ENCODE data around the gene UBAP2L. TPM values are rescaled to one million over a fixed set of nuclear protein-coding genes. Genes with fewer than 3 reads are reported as not detected.

The UBAP2L gene
- total and polyA plus RNA-seq, 10 of the 15 experiments (the other 5 are each of a cell fraction or from before 2014, with no cell fraction given): 49.9 to 198 (median 152) TPM

DNA sequence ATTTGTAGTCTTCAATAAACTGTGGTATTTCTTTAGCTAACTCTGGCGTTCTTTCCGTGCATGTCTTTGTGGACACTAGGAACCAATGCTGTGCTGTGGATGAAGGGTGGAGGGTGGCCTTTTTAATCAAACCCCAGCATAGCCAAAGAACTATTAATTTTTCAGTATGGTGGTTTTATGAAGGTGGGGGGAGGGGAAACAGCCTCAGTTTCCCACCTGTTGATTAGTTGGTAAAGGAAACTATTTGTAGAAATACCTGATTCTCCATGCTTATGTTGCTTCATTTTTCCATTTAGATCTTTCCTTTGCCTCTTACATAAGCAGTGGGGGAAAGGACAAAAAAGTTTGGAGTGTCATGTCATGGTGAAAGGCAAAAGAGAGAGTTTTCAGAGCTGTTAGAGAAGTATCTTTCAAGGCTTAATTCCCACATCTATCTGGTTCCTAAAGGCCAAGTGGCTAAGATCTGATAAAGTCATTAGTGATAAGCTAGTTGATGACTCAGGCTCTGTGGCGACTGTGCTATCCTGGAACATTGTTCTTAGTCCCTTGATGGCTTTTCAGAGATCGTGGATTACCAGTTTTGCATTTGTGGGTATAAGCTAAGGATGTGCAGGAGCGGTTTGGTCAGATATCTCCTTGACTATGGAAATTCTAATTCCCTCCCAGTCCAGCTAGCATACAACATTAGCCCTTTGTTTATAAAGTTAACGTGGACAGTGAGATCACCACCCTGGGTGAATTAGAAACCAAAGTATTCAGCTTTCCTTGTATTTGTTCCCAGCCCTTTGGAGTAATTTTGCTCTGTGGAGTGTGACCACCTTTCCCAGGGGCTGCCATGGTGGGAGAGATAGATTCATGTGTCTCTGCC, 42.9 kb downstream of the UBAP2L start (continued):
- TF ChIP-seq, protein P1, sequence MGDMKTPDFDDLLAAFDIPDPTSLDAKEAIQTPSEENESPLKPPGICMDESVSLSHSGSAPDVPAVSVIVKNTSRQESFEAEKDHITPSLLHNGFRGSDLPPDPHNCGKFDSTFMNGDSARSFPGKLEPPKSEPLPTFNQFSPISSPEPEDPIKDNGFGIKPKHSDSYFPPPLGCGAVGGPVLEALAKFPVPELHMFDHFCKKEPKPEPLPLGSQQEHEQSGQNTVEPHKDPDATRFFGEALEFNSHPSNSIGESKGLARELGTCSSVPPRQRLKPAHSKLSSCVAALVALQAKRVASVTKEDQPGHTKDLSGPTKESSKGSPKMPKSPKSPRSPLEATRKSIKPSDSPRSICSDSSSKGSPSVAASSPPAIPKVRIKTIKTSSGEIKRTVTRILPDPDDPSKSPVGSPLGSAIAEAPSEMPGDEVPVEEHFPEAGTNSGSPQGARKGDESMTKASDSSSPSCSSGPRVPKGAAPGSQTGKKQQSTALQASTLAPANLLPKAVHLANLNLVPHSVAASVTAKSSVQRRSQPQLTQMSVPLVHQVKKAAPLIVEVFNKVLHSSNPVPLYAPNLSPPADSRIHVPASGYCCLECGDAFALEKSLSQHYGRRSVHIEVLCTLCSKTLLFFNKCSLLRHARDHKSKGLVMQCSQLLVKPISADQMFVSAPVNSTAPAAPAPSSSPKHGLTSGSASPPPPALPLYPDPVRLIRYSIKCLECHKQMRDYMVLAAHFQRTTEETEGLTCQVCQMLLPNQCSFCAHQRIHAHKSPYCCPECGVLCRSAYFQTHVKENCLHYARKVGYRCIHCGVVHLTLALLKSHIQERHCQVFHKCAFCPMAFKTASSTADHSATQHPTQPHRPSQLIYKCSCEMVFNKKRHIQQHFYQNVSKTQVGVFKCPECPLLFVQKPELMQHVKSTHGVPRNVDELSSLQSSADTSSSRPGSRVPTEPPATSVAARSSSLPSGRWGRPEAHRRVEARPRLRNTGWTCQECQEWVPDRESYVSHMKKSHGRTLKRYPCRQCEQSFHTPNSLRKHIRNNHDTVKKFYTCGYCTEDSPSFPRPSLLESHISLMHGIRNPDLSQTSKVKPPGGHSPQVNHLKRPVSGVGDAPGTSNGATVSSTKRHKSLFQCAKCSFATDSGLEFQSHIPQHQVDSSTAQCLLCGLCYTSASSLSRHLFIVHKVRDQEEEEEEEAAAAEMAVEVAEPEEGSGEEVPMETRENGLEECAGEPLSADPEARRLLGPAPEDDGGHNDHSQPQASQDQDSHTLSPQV (IDR thresholded peaks at IDR 0.05): no peak
- TF ChIP-seq EGR1 (IDR thresholded peaks at IDR 0.05; ENCODE audit: borderline replicate concordance in 1 of 2, low read depth in 2 of 2, low read length in 2 of 2) (no peak), POLR2AphosphoS2 (IDR thresholded peaks at IDR 0.05; ENCODE audit: low read depth, low read length) (no peak), IRF4 (IDR thresholded peaks at IDR 0.05; ENCODE audit: low read depth, low read length) (no peak), SMAD5 (IDR thresholded peaks at IDR 0.05; ENCODE audit: low read depth) (no peak), BHLHE40 (IDR thresholded peaks at IDR 0.05; ENCODE audit: borderline replicate concordance in 1 of 2, low read depth in 2 of 2, low read length in 1 of 2) (no peak), NBN (IDR thresholded peaks at IDR 0.05) (no peak), SIX5 (IDR thresholded peaks at IDR 0.05; ENCODE audit: low read depth, low read length, severe bottlenecking) (no peak), NFXL1 (IDR thresholded peaks at IDR 0.05; ENCODE audit: borderline replicate concordance) (no peak)
- TF ChIP-seq, protein P2, sequence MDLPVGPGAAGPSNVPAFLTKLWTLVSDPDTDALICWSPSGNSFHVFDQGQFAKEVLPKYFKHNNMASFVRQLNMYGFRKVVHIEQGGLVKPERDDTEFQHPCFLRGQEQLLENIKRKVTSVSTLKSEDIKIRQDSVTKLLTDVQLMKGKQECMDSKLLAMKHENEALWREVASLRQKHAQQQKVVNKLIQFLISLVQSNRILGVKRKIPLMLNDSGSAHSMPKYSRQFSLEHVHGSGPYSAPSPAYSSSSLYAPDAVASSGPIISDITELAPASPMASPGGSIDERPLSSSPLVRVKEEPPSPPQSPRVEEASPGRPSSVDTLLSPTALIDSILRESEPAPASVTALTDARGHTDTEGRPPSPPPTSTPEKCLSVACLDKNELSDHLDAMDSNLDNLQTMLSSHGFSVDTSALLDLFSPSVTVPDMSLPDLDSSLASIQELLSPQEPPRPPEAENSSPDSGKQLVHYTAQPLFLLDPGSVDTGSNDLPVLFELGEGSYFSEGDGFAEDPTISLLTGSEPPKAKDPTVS (IDR thresholded peaks at IDR 0.05; ENCODE audit: low read depth, low read length): no peak
- TF ChIP-seq, protein P3, sequence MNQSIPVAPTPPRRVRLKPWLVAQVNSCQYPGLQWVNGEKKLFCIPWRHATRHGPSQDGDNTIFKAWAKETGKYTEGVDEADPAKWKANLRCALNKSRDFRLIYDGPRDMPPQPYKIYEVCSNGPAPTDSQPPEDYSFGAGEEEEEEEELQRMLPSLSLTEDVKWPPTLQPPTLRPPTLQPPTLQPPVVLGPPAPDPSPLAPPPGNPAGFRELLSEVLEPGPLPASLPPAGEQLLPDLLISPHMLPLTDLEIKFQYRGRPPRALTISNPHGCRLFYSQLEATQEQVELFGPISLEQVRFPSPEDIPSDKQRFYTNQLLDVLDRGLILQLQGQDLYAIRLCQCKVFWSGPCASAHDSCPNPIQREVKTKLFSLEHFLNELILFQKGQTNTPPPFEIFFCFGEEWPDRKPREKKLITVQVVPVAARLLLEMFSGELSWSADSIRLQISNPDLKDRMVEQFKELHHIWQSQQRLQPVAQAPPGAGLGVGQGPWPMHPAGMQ (IDR thresholded peaks at IDR 0.05; ENCODE audit: borderline replicate concordance): no peak
